HG02938 (cell line): ENCODE data around the gene SF3B4.
"Not testable (repeated sequence)": the region's sequence is repeated elsewhere in the genome, so short reads cannot be mapped to it uniquely, and the experiment has no call there.

Experiments
- ATAC-seq: cut with Tn5 transposase; IDR thresholded peaks from one replicate; pipeline ENCODE4 v1.9.1; 2021; ENCODE audit warnings: mild to moderate bottlenecking, moderate library complexity; ENCODE audit not compliant: unreplicated experiment

The SF3B4 gene, protein sequence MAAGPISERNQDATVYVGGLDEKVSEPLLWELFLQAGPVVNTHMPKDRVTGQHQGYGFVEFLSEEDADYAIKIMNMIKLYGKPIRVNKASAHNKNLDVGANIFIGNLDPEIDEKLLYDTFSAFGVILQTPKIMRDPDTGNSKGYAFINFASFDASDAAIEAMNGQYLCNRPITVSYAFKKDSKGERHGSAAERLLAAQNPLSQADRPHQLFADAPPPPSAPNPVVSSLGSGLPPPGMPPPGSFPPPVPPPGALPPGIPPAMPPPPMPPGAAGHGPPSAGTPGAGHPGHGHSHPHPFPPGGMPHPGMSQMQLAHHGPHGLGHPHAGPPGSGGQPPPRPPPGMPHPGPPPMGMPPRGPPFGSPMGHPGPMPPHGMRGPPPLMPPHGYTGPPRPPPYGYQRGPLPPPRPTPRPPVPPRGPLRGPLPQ

DNA sequence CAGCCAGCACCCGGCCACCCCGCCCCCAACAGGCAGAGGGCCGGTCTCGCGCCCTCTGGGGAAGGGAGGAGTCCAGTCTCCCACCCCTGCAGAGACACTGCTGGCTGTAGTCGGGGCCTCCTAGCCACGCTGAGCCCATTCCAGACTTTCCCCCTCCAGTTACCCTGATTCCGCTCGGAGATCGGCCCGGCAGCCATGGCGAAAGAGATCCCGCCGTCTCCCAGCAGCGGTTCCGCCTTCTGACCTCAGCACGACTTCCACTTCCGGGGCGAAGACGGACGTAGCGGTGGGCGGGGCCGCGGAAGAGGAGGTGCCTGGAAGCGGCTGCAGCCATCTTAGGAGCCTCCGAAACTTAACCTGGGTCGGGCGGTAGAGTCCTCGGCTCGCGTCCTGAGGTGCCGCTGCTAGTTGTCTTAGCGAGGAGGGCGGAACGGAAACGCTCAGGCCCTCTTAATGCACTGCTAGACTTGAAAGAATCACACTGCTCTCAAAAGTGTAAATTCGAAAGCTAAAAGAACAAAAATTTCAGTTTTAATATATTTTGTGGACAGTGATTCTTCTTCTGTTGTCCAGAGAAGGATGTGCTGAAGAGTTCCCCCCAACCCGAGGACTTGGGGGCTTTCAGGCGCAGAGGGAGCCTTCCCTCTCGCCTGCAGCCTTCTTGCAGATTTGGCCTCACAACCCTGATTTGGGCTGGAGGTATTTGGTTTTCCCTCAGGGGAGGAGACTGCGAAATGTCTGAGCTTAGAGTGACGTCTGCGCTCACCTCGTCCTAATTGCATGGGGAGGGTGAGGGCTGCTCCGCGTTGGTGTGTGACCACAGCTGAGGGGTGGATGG, at the start of gene SF3B4:
Gene SF3B4, minus strand, starts transcription at position 241 of the 838 bp plus-strand sequence. Its CDS starts 44 bp downstream, at position 197.
- ATAC-seq = peak; percentile 91

DNA sequence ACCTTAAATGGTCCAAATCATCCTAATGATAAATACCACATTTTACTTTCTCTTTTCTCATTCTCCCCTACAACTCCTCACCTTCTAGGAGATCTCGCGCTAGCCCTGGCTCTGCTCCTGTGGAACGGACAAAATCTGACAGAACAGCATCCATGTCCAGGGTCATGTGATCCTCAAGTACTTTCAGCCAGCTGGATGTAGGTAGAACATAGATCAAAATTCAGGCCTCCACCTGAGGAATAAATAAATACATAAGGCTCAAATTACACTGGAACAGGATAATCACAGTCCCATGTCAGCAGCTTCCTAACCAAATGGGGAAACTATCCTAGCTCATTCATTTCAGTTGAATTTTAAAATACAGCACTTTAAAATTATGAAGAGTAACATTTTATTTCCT, 49.7 kb upstream of the SF3B4 start:
- ATAC-seq = no peak

DNA sequence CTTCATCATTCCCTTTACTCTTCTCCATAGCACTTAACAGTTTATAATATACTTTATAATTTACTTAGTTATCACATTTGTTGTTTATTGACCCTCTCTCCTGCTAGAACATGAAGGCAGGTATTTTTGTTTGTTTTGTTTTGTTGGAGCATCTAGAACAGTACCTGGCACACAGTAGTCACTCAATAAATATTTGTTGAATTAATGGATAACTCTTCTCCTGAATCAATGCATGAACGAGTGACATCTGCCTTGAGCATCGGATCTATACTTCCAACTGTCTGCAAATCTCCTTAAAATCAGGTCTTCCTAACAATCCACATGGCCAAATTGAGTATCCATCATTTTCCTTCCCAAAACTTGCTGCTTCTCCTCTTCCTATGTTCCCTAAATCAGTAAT, 44.9 kb upstream of the SF3B4 start:
- ATAC-seq = no peak

DNA sequence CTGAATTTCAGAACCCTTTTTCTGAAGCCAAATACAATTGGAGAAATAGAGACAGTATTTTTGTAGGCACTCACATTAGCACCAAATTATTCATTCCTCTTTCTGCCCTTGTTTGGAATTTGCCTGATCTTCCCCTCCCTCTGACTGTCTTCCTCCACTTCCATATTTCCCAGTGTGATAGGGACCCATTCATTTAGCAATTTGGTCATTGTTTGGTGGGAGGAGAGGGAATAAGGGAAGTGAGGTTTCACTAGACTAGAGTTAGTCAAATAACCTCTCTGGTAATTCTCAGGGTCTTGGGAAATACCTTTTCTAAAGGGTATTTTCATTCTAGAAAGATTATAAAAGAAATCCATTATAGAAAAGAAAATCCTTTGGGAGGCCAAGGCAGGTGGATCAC, 40.0 kb upstream of the SF3B4 start:
- no peak for ATAC-seq

DNA sequence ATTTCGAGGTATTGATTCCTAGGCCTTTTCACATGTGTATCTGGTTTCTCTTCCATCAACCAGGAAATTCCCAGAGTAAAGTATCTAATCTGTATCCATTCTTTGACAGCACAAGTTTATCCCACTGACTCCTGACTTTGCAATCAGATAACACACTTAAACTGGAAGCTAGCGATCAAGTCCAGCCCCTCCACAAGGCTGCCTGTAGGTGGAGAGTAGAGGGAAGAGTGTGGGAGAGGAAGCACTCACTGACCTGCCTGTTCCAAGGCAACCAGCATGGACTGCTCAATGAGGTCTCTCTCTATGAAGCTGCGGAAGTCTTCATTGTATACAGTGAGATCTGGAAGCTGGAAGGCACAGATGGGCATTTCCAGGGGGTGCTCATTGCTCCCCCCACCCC, 39.4 kb upstream of the SF3B4 start:
- ATAC-seq = no peak

DNA sequence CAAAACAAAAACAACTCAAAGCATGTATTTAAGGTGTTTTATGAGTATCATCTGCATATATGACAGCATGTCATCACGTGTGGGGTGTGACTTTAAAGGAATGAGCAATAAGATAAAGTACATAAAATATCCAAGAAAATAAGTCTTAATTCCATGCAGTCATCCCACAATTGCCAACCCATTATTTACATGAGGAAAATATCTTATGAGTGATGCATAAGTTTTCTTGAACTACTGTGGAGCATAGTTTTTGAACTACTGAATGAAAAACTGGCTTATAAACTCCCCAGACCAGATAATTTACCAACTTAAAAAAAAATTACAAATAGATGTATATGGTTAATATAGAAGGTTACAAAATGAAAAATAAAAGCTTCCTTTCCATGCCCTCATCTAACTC, 38.8 kb upstream of the SF3B4 start:
- ATAC-seq = no peak

DNA sequence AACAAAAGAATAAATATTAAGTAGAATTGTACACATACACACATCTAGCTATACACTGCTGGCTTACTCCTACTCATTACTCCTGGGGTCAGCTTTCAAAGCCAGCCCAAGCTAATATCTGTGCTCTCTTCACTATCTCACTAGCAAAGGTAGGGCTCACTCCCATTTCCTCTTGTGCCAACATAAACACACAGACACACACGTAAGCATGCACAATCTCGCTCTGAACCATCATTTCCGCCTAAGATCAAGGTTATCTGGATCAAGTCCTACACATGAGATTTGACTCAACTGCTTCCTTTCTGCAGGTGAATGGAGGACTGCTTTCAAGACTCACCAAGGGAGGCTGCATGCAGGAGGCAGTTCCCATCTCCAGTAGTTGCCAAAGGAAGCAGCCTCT, 37.8 kb upstream of the SF3B4 start:
- ATAC-seq = no peak

DNA sequence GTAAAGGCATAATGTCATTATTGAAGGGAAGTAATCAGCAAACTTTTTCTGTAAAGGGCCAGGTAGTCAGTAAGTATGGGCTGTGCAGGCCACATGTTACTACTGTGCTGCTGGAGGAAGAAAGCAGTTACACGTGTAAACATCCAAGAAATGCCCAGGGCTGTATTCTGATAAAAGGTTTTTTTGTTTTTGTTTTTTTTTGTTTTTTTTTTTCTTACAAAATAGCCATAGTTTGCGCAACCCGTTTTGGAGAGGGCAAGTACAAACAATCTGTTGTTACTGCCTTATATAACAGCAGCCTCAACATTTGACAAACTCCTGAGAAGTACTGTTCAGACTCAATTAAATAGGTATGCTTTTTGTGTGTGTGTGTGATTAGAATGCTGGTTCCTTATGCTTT, 35.8 kb upstream of the SF3B4 start:
- ATAC-seq = no peak

DNA sequence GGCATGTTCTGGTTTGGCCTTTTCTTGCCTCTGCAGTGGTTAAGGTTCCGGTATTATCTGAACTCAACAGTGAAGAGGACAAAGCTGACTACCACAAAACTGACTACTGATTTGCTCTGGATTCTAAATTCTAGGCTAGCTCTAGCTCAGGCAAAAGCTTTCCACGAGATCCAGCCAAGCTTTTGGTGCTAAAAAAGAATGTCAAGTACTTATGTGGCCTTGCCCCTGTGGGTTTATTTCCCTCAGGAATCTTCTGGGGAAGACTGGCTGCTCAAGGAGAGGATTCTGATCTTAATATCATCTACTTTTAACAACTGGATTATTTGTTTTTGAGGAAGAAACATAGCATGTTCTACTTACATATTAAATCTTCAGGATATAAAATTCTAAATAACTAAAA, 35.1 kb upstream of the SF3B4 start:
- no peak for ATAC-seq

DNA sequence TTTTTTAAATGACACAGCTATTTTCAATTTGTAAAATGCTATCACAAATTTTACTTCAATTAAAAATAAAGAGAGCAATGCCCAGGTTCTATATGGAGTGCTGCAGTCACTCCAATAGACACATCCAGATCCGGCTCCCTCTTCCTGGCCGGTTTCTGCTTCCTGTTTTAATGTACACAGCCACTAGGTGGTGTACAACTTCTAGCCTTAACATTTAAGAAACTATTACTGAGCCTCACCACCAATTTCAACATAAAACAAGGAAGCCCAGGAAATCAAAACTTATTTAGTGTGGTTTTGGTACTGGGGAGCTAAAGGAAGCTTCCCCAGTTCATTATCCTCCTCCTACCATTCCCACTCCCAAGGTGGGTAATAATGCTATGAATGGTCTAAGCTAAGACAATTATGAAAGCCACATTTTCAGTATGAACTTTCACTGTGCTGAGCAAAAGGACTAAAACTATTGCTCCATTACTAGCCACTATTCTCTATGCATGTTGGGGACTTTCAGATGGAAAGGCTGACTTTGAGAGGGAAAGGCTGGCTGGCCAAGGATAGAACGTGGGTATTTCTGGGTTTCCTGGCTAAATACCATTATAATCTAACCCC, 34.5 kb upstream of the SF3B4 start:
- ATAC-seq = no peak

DNA sequence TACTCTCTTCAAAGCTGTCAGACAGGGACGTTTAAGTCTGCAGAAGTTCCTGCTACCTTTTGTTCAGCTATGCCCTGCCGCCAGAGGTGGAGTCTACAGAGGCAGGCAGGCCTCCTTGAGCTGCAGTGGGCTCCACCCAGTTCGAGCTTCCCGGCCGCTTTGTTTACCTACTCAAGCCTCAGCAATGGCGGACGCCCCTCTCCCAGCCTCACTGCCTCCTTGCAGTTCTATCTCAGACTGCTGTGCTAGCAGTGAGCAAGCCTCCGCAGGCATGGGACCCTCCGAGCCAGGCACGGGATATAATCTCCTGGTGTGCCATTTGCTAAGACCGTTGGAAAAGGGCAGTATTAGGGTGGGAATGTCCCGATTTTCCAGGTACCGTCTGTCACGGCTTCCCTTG, 29.9 kb upstream of the SF3B4 start:
- ATAC-seq = not testable (repeated sequence)

DNA sequence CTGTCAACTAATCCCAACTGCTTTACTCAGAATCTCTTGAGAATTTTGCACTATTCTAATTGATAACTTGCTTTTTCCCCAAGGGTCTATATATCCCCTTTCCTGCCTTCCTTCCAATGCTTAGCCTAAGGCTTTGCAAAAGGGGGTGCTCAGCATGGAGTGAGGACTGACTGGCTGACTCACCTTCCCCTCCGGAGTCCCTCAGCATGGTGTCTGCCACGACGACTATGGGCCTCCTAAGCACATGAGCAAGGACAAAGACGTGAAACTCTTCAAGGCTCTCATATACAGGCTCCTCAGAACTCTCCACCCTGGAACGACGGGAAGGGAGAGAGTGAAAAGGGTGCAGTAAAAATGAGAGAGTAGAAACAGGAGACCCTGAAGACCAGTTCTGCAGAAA, 22.3 kb upstream of the SF3B4 start:
- no peak for ATAC-seq

DNA sequence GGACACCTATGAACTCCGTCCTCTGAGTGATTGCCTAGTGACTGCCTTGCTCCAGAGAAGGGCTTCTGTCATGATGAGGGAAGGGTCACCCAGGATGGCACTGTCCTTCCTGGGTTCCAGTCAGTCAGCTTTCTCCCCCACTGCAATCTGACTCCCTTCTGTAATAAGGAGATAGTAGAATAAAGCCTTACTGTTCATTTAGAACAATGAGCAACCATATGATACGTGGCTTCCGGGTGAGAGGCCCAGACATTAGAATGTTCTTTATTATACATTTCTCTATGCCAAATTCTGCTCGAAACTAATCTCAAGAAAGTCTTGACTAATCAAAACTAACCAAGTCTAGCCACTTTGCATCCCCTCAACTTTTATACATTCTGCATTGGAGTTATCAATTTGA, 17.6 kb upstream of the SF3B4 start:
- ATAC-seq = no peak

DNA sequence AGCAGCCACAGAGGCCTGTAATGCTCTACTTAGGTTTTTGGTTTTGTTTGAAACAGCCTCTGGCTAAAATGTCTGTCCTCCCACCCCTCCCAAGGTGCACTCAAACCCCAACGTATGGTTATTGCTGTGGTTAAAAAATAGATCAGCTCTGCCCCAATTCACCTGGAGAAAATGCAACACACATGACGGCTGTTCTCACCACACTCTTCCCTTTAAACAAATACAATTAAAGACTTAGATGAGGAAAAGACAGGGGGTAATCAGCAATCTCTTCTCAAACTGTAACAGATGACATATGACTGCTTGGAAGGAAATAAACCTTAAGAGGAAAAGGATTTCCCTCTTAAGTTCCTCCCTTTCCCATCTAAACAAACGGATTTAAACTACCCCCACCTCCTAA, 15.3 kb upstream of the SF3B4 start:
- no peak for ATAC-seq

DNA sequence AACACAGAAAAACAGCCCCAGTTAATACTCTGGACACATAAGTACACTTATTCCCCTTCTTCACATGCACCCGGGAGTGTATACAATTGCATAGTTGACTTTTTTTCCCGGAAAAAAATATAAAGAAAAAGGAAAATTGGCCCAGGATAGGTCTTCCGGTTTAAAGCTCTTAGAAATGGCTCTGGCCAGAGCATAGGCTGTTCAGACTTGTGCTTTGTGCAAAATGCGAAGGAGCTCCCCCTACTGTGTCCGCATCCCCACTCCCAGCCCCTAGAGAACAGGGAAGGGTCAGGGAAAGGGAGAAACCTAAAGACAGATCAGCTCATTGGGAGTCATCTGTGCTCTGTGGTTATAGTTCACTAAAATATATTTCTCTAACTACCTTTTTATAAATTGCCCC, 14.6 kb upstream of the SF3B4 start:
- ATAC-seq = no peak

DNA sequence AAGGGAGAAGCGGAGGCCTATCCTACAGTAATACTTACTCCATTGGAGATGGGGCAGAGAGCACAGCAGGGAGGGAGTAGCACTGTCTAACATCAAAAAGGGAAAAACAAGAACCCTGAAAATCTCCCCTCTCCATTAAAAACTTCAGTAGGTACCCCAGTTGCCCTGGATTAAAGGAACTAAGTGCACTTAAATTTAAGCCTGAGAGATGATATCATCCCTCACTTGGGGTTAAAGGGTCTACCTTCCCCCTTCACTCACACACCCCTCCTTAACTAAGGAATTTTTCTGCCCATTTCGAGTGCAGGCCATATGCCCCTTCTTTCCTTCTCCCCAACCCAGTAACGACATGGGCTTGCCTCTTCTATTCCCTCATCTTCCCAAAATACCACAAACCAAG, 12.8 kb upstream of the SF3B4 start:
- ATAC-seq = no peak

DNA sequence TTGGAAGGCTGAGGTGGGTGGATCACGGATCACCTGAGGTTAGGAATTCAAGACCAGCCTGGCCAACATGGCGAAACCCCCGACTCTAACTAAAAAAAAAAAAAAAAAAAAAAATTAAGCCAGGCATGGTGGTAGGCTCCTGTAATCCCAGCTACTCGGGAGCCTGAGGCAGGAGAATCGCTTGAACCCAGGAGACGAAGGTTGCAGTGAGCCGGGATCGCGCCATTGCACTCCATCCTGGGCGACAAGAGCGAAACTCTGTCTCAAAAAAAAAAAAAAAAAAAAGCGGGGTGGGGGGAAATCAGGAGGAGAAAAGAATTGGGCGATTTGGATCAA, 11.0 kb upstream of the SF3B4 start:
- not testable (repeated sequence) for ATAC-seq

DNA sequence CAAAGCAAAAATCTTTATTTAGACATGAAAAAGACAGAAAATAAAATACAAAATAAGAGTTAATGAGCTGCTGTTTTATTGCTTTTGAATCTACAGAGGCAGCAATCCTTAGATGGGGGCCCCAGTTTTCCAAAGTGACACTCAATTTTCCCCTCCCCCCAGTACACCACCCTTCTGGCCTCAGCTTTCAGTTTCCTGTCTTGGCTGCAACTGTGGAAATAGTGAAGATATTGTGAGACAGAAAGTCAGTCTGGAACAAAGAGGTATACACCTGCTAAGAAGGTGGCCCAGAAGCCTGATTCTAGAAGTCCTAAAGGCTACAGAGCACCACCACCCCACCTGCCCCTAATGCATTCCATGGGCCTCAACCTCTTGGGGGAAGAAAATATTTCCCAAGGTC, 10.2 kb upstream of the SF3B4 start:
- no peak for ATAC-seq

DNA sequence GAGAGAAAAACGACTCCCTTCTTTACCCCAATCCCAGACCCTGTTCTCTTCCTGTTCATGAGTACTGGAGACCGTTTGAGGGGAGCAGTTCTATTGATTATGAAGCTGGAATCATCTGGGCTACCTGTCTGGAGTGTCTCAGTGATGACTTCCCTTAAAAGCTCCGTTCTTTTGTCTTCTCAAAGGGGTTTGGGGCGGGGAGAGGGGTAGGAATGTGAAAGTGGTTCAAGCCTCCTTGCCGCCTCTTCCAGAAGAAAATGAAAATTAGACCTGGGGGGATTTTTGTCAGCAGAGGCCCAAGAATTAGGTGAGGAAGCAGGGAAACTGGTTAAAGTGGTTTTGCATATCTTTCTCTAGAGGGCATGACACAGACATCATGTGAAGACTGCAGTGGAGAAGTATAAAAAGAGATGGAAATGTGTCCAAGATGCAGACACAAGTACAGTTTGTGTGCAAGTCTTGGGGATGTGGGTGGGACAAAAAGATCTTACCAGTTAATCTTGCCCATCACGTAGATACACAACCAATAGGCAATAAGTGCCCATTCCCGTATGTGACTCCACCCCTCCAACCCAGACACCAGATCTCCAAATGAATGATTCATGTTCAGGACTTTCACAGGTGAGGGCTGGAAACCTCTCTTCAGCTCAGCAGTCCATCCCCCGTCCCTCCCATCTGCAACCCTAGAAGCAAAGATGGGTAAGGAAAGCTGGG, 9.5 kb upstream of the SF3B4 start:
- ATAC-seq = no peak

DNA sequence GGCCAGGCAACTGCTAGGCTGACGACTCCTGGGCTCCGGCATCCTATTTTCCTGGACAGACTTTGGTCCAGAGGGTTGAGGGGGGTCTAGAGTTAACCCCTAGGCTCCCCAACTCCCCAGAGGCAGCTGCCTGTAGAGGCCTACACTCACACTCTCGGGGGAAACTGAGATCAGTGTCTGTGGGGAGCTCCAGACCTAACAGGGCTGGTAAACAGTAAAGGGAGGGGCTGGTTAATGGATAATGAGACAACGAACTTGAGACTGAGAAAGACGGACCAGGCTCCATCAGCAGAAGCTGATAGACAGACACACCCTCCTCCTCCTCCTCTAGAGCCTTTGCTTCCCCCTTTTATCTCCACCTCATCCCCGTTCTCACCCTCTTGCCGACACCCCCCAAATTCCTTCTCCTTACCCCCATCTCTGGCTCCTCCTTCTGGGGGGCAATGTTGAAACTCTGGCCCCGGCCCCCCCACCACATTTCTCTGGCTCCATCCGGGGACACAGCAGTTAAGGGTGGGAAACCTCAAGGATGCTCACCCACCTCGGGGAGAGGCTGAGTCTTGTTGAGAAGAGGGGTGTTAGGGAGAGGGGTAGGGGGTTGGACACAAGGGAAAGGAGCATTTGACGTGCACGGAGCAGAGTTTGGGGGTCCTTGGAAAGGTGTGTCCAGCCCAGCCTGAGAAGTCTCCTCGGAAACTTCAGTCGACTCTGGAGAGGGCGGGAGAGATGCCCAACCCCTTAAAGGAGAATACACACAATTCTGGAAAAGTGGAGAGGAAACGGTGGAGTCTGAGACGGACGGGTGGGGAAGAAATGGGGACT, 8.8 kb upstream of the SF3B4 start, which contains the start of gene MTMR11:
Gene MTMR11, minus strand, starts transcription at position 710 of the 822 bp plus-strand sequence. Its CDS starts 232 bp downstream, at position 478.
- ATAC-seq = no peak
